H1 (cell line): ENCODE measurements around the gene LIFR. TPM values are rescaled to one million over a fixed set of nuclear protein-coding genes. Genes with fewer than 3 reads are reported as not detected.

Experiments used
- CTCF ChIA-PET: fragments of 300-600 bp; sonication (Branson Sonifier 250); formaldehyde crosslinking; loops from one replicate; lab custom pipeline; 2021; ENCODE audit not compliant: partially characterized antibody; lab: Charles Lee
- POLR2A ChIA-PET: fragments of 300-600 bp; sonication (Branson Sonifier 250); formaldehyde crosslinking; loops from one replicate; lab custom pipeline; 2021; ENCODE audit warnings: inconsistent platforms; ENCODE audit not compliant: partially characterized antibody; lab: Charles Lee
- DNase-seq, 2 experiments: peaks; one replicate each; pipeline versions ENCODE4 v3.0.0 to v3.0.0-alpha.2; 2010 to 2022; ENCODE audit warnings: low spot score in 2 of 2, low read depth in 1 of 2, mixed read lengths in 1 of 2
- FAIRE-seq: peaks from 2 replicates; lab custom pipeline; 2011; peaks lifted over from hg19 to GRCh38; lab: Jason Lieb, UNC
- H2AFZ ChIP-seq: 2 replicates; pipeline ENCODE4 v1.8.1; 2012; ENCODE audit warnings: low read length, inconsistent platforms
- H2AK5ac ChIP-seq: 2 replicates; pipeline ENCODE4 v1.6.1; 2013; ENCODE audit warnings: low read depth, low read length
- H2BK120ac ChIP-seq: replicated peaks from 2 replicates; pipeline ENCODE3; 2013; ENCODE audit warnings: low read depth, low read length, inconsistent platforms
- H2BK12ac ChIP-seq: 2 replicates; pipeline ENCODE4 v1.6.1; 2013; ENCODE audit warnings: low read depth, low read length
- H2BK15ac ChIP-seq: 2 replicates; pipeline ENCODE4 v1.6.1; 2013; ENCODE audit warnings: low read length
- H2BK20ac ChIP-seq: 2 replicates; pipeline ENCODE4 v1.6.1; 2013; ENCODE audit warnings: low read length
- H2BK5ac ChIP-seq: 2 replicates; pipeline ENCODE4 v1.6.1; 2013; ENCODE audit warnings: low read depth, low read length
- H3K14ac ChIP-seq: 2 replicates; pipeline ENCODE4 v1.6.1; 2013; ENCODE audit warnings: inconsistent platforms; ENCODE audit not compliant: insufficient read length
- H3K18ac ChIP-seq: 2 replicates; pipeline ENCODE4 v1.6.1; 2013; ENCODE audit warnings: low read length; ENCODE audit errors: extremely low read depth
- H3K23ac ChIP-seq: 2 replicates; pipeline ENCODE4 v1.6.1; 2013; ENCODE audit warnings: inconsistent platforms; ENCODE audit not compliant: insufficient read length
- H3K23me2 ChIP-seq: 2 replicates; pipeline ENCODE4 v1.6.1; 2013; ENCODE audit warnings: low read depth, low read length
- H3K27ac ChIP-seq: 2 replicates; pipeline ENCODE4 v1.6.1; 2011; ENCODE audit warnings: low read depth, low read length, inconsistent platforms
- H3K27me3 ChIP-seq, 4 experiments: replicated peaks in 1 of 4; 1 replicate in 1 of 4; 2 replicates in 3 of 4; pipeline versions ENCODE4 v1.6.1 to v1.8.1; 2011 to 2013; ENCODE audit warnings: low read length in 3 of 4, mild to moderate bottlenecking in 3 of 4, inconsistent platforms in 2 of 4, mixed read lengths in 2 of 4, moderate library complexity in 1 of 4; ENCODE audit not compliant: control insufficient read depth in 3 of 4, insufficient read depth in 3 of 4; ENCODE audit errors: extremely low read depth in 1 of 4
- H3K36me3 ChIP-seq, 4 experiments: 2 replicates each; pipeline versions ENCODE4 v1.6.1 to v1.8.1; 2011 to 2013; ENCODE audit warnings: mild to moderate bottlenecking in 4 of 4, low read length in 3 of 4, moderate library complexity in 2 of 4, control low read depth in 1 of 4, inconsistent platforms in 1 of 4; ENCODE audit not compliant: insufficient read depth in 4 of 4, control insufficient read depth in 2 of 4
- H3K4ac ChIP-seq: replicated peaks from 2 replicates; pipeline ENCODE3; 2013; ENCODE audit warnings: low read length, low read depth, mixed read lengths, inconsistent platforms; ENCODE audit not compliant: insufficient read length
- H3K4me1 ChIP-seq, 4 experiments: replicated peaks in 1 of 4; 1 replicate in 1 of 4; 2 replicates in 3 of 4; pipeline versions ENCODE4 v1.6.1 to v1.8.1; 2011 to 2013; ENCODE audit warnings: low read length in 3 of 4, inconsistent platforms in 2 of 4, mixed read lengths in 1 of 4; ENCODE audit not compliant: insufficient read depth in 4 of 4, control insufficient read depth in 3 of 4
- H3K4me2 ChIP-seq, 2 experiments: 2 replicates each; pipeline versions ENCODE4 v1.6.1 to v1.8.1; 2011 to 2013; ENCODE audit warnings: low read depth in 2 of 2, low read length in 2 of 2, control low read depth in 1 of 2, inconsistent platforms in 1 of 2, mild to moderate bottlenecking in 1 of 2; ENCODE audit not compliant: insufficient read depth in 1 of 2
- H3K4me3 ChIP-seq, 4 experiments: fragments of 200-600, 300-600 bp in 1 of 4; sonication (generic), shearing (Covaris generic), sonication (Bioruptor Twin) in 1 of 4; 2 replicates each; pipeline versions ENCODE4 v1.5.1 to v1.8.1; 2011 to 2016; ENCODE audit warnings: low read length in 4 of 4, low read depth in 3 of 4, control low read depth in 2 of 4, inconsistent platforms in 2 of 4, mild to moderate bottlenecking in 2 of 4, mixed read lengths in 1 of 4, moderate library complexity in 1 of 4; ENCODE audit not compliant: insufficient read depth in 2 of 4; ENCODE audit errors: extremely low read depth in 1 of 4
- H3K56ac ChIP-seq: replicated peaks from 2 replicates; pipeline ENCODE3; 2013; ENCODE audit warnings: low read depth, mild to moderate bottlenecking, mixed read lengths, low read length, inconsistent platforms; ENCODE audit not compliant: insufficient read length
- H3K79me1 ChIP-seq: 2 replicates; pipeline ENCODE4 v1.6.1; 2013; ENCODE audit warnings: low read depth, low read length, control low read depth
- H3K79me2 ChIP-seq, 2 experiments: 2 replicates each; pipeline versions ENCODE4 v1.6.1 to v1.8.1; 2012 to 2013; ENCODE audit warnings: low read length in 2 of 2, mild to moderate bottlenecking in 2 of 2, inconsistent platforms in 1 of 2; ENCODE audit not compliant: insufficient read depth in 2 of 2, control insufficient read depth in 1 of 2
- H3K9ac ChIP-seq, 4 experiments: replicated peaks in 1 of 4; 1 replicate in 1 of 4; 2 replicates in 3 of 4; pipeline versions ENCODE4 v1.6.1 to v1.8.1; 2011 to 2013; ENCODE audit warnings: low read depth in 3 of 4, low read length in 3 of 4, control low read depth in 2 of 4, mild to moderate bottlenecking in 2 of 4, moderate library complexity in 2 of 4, inconsistent platforms in 1 of 4; ENCODE audit errors: extremely low read depth in 1 of 4
- H3K9me3 ChIP-seq, 2 experiments: 2 replicates each; pipeline versions ENCODE4 v1.6.1 to v1.8.1; 2012 to 2013; ENCODE audit warnings: mild to moderate bottlenecking in 2 of 2, moderate library complexity in 2 of 2, control low read depth in 1 of 2, inconsistent platforms in 1 of 2, low read depth in 1 of 2, low read length in 1 of 2, mixed read lengths in 1 of 2; ENCODE audit not compliant: insufficient read depth in 2 of 2
- H4K20me1 ChIP-seq, 2 experiments: replicated peaks in 1 of 2; 2 replicates each; pipeline versions ENCODE3 to v1.8.1; 2011 to 2013; ENCODE audit warnings: inconsistent platforms in 2 of 2, low read length in 2 of 2, mild to moderate bottlenecking in 1 of 2; ENCODE audit not compliant: insufficient read depth in 2 of 2, control insufficient read depth in 1 of 2
- H4K5ac ChIP-seq: 2 replicates; pipeline ENCODE4 v1.6.1; 2013; ENCODE audit warnings: low read length, low read depth, mixed read lengths, inconsistent platforms; ENCODE audit not compliant: insufficient read length
- H4K8ac ChIP-seq: 2 replicates; pipeline ENCODE4 v1.8.0; 2013; ENCODE audit warnings: mild to moderate bottlenecking, moderate library complexity, low read length, inconsistent platforms; ENCODE audit not compliant: insufficient read depth; ENCODE audit errors: extremely low read depth
- H4K91ac ChIP-seq: replicated peaks from 2 replicates; pipeline ENCODE3; 2013; ENCODE audit warnings: low read length, mixed read lengths, inconsistent platforms; ENCODE audit not compliant: insufficient read length
- CBX8 ChIP-seq: fragments of 300-800, 300-1000 bp; sonication (generic); IDR thresholded peaks from 2 replicates; pipeline ENCODE4 v1.7.1; 2016; ENCODE audit warnings: low read depth, low read length, borderline replicate concordance
- E2F6 ChIP-seq: IDR thresholded peaks from 2 replicates; pipeline ENCODE4 v1.6.1; 2012; ENCODE audit warnings: inconsistent platforms
- RFX5 ChIP-seq: IDR thresholded peaks from 2 replicates; pipeline ENCODE4 v1.6.1; 2011; ENCODE audit warnings: low read depth, low read length, improper control_type of control experiment, borderline replicate concordance
- SP1 ChIP-seq: IDR thresholded peaks from 2 replicates; pipeline ENCODE4 v1.6.1; 2011; ENCODE audit warnings: low read depth, low read length
- SP4 ChIP-seq: IDR thresholded peaks from 2 replicates; pipeline ENCODE4 v1.6.1; 2012; ENCODE audit warnings: low read length, inconsistent platforms
- SRF ChIP-seq: IDR thresholded peaks from 2 replicates; pipeline ENCODE4 v1.6.1; 2011; ENCODE audit warnings: mild to moderate bottlenecking, low read depth, low read length, moderate library complexity
- USF2 ChIP-seq: IDR thresholded peaks from 2 replicates; pipeline ENCODE4 v1.6.1; 2011; ENCODE audit warnings: low read length, improper control_type of control experiment
- WGBS, 2 experiments: shearing (Covaris generic) in 1 of 2; methylation state at CpG; one replicate each; pipeline versions ENCODE4 v1.1.6 to v1.1.7; 2013 to 2015; ENCODE audit warnings: low lambda C conversion rate in 2 of 2, mixed read lengths in 2 of 2, inconsistent platforms in 1 of 2, low coverage in 1 of 2, missing lambda C conversion rate in 1 of 2; ENCODE audit not compliant: insufficient replicate concordance in 2 of 2, insufficient coverage in 1 of 2, insufficient read length in 1 of 2; ENCODE audit errors: extremely low coverage in 1 of 2, missing lambda C conversion rate in 1 of 2; 5-methylcytosine and 5-hydroxymethylcytosine counted together
- polyA plus RNA-seq, 7 experiments: library from polyadenylated mRNA; depleted of rRNA in 3 of 7; stranded (reverse) in 5 of 7; unstranded in 2 of 7; fragments of >200 nt in 5 of 7; fragments of 200-250 nt in 2 of 7; gene quantifications; 1 replicate in 5 of 7; 2 replicates in 1 of 7; 4 replicates in 1 of 7; pipeline versions ENCODE4 v1.2.1 to v1.2.3, GENCODE V29; 2011 to 2013; ENCODE audit warnings: missing spikeins in 2 of 7, mixed read lengths in 2 of 7
- total RNA-seq: library from RNA; stranded (reverse); fragmentation: NEBNext Ultra II Directional; extraction: Animal tissue kit (Norgen Biotek cat#: 25700); gene quantifications from 2 replicates; pipeline ENCODE4 v1.2.1, GENCODE V29; 2021

LIFR gene
- total and polyA plus RNA-seq, 2 of the 8 experiments (the other 6 are each of a cell fraction or from before 2014, with no cell fraction given), result 2.0 to 18.9 TPM

GRCh38 chr5:38602641-38603040 lies 46.2 kb upstream of the LIFR start:
- H3K56ac ChIP-seq, result no peak overlapping the region
- H2BK15ac ChIP-seq, result no peak overlapping the region
- no peaks in the 10 kb centered on the region for H4K20me1 ChIP-seq
- no peaks in the 10 kb centered on the region for H3K79me2 ChIP-seq
- no peaks in the 10 kb centered on the region for H3K9me3 ChIP-seq
- H4K91ac ChIP-seq, result no peak overlapping the region
- no peak overlapping the region for H2BK120ac ChIP-seq
- no peak overlapping the region for H3K4ac ChIP-seq
- no peak overlapping the region for H2BK12ac ChIP-seq
- H3K18ac ChIP-seq, result no peak overlapping the region
- no peak overlapping the region for H3K14ac ChIP-seq
- H3K23ac ChIP-seq, result no peak overlapping the region
- H4K8ac ChIP-seq, result no peak overlapping the region
- H2AK5ac ChIP-seq, result no peak overlapping the region
- WGBS, 2 experiments, result 81% methylated on average over 5 of the region's 5 CpGs; no CpG with 5 or more reads in 1 of the 2 experiments
- H3K23me2 ChIP-seq, result no peaks in the 10 kb centered on the region
- no peaks in the 10 kb centered on the region for H3K79me1 ChIP-seq
- no peak overlapping the region for H3K4me2 ChIP-seq
- H3K9ac ChIP-seq, result no peak overlapping the region
- H2BK5ac ChIP-seq, result no peak overlapping the region
- H3K36me3 ChIP-seq, result no peaks in the 10 kb centered on the region; a peak in 1 of 8 replicates
- no peaks in the 10 kb centered on the region for H3K27me3 ChIP-seq
- POLR2A ChIA-PET, result no interaction called here
- 0 out of 2 replicates have a peak overlapping the region, but pooled peaks have one; percentile 13 for H2AFZ ChIP-seq
- no peak for DNase-seq
- H4K5ac ChIP-seq, result no peak overlapping the region
- no peak overlapping the region; the same call in 1 of the 2 replicates for H3K27ac ChIP-seq
- TF ChIP-seq SP1, result no peak
- no peak for TF ChIP-seq SRF
- no peak for TF ChIP-seq USF2
- no peak for TF ChIP-seq CBX8
- no peak for TF ChIP-seq RFX5
- TF ChIP-seq E2F6, result no peak
- TF ChIP-seq SP4, result no peak
- peaks cover 0 to 5% (median 1%) of the 10 kb centered on the region in 4 experiments; a peak in 2 of 7 replicates for H3K4me1 ChIP-seq
- FAIRE-seq, result no peak
- no peak overlapping the region for H3K4me3 ChIP-seq
- H2BK20ac ChIP-seq, result no peak overlapping the region
- CTCF ChIA-PET, result interaction anchor here (0.6 kb wide), 1 partner anchor 337 kb away, joined by 3 read pairs; no protein-coding TSS in a partner anchor
